Measurements from ENCODE around the gene B4GAT1.
"Not testable (repeated sequence)": the region's sequence is repeated elsewhere in the genome, so short reads cannot be mapped to it uniquely, and the experiment has no call there.

B4GAT1 gene

DNA sequence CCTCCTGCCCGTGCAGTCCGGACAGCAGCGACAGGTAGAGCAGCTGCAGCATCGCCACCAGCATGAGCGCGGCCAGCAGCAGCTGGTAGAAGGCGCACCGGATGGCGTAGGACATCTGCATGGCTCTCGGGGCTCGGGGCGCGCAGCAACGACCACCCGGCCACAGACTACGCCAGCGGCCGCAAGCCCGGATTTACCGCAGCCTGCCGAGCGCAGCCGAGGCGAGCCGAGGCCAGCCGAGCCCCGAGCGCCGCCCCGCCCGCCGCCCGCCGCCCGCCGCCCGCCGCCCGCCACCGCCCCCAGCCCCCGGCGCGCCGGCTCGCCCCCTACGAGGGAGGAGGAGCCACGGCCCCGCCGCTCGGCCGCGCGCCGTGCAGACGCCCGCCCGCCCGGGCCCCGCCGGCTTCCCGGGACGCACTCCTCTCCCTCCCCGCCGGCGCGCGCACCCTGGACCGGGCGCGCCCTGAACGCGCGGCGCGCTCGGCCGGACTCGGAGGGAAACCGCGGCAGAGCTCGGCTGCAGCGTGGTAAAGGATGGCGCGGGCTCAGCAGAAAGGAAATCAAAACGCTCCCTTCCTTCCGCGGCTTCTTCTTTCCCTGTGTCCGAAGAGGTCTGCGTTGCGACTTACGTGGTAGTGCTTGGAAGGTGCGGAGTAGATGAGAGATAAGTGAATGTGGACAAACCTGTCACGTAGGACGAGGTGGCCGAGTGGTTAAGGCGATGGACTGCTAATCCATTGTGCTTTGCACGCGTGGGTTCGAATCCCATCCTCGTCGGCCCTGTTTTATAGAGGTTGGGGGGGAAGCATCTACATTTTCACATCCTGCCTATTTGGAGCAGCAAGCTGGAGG lies at the start of gene B4GAT1:
Gene B4GAT1 (minus strand): TSS at position 205 of the 852 bp plus-strand sequence. CDS start 84 bp downstream, at position 121.
- DNase-seq = peak; percentile 64

- DNase-seq = no peak
Measured at GRCh38 chr11:66393954-66394353, 46.5 kb upstream of the B4GAT1 start.

DNA sequence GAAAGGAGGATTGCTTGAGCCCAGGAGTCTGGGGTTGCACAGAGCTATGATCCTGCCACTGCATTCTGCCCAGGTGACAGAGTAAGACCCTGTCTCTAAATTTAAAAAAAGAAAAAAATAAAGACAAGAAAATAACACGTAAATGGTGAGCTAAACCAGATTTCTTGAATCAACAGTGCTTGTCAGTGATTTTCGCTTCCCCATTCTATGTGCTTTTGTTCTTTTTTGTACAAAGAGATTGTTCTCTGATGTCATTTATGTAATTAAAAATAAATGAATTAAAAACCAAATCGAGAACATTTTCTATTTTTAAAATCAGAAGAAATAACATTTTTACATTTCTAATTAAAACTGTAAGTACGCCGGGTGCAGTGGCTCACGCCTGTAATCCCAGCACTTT lies 43.9 kb upstream of the B4GAT1 start:
- no peak for DNase-seq

DNA sequence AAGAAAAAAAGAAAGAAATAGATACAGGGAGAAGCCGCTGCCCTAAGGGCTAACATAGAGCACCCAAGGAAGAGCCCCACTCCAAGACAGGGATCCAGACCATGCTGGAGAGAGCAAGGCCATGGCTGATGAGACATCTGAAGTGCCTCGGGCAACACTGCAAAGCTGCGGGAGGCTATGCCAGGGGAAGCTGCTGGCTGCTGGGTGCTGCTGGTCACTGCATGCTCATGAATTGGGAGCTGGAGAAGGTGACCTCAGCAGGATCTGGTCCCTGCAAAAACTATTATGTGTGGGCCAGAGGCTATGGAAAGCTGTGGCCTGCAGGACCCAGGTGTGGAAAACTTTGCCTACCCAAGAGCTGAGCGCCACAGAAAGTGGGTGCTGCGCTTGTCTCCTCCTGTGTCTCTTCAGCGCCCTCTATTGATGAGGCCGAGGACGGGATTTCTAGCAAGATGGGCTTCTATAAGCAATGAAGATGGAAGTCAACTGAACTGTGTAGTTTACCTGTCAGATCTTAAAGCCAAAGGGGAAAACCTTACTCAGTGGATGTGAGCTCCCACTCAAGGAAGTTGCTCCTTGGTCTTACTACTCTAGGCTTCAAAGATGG lies 41.5 kb upstream of the B4GAT1 start:
- peak; percentile 40 for DNase-seq

DNA sequence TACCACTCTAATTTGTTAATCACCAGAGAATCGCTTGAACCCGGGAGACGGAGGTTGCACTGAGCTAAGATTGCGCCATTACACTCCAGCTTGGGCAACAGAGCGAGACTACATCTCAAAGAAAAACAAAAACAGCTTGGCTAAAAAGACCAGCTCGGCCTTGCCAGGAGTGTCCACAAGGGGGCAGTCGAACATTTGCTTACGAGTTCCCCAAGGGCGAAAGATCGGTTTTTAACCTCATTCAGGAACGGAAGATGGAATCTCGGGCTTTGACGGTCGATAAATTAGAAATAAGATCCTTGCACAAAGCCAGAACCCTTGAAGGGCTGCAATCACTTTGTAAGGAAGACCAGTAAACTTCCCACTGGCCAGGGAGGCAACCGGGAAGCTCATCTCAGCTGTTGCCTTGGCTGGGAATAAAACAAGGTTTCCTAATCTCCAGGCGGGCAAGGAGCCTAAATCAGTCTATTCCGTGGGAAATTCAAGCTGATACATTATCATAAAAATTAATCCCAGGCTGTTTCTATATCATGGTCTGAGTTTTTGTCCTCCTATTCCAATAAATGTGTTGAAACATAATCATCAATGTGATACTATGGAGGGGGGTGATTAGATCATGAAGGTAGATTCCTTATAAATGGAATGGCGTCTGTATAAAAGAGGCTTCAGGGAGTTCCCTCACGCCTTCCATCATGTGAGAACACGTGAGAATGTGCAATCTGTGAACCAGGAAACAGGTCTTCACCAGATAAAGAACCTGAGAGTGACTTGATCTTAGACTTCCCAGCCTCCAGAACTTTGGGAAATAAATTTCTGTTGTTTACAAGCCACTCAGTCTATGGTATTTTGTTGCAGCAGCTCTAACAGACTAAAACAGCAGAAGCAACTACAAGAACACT lies 39.0 kb upstream of the B4GAT1 start:
- DNase-seq = peak; percentile 30

DNA sequence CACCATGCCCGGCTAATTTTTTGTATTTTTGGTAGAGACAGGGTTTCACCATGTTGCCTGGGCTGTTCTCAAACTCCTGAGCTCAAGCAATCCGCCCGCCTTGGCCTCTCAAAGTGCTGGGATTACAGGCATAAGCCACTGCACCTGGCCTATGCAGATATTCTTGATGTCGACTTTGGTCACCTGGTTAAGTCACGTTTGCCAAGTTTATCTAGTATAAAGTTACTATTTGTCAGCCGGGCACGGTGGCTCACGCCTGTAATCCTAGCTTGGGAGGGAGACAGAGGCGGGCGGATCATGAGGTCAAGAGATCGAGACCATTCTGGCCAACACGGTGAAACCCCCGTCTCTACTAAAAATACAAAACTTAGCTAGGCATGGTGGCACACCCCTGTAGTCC lies 36.9 kb upstream of the B4GAT1 start:
- DNase-seq = not testable (repeated sequence)

GRCh38 chr11:66380264-66380663 lies 32.8 kb upstream of the B4GAT1 start:
- not testable (repeated sequence) for DNase-seq

DNA sequence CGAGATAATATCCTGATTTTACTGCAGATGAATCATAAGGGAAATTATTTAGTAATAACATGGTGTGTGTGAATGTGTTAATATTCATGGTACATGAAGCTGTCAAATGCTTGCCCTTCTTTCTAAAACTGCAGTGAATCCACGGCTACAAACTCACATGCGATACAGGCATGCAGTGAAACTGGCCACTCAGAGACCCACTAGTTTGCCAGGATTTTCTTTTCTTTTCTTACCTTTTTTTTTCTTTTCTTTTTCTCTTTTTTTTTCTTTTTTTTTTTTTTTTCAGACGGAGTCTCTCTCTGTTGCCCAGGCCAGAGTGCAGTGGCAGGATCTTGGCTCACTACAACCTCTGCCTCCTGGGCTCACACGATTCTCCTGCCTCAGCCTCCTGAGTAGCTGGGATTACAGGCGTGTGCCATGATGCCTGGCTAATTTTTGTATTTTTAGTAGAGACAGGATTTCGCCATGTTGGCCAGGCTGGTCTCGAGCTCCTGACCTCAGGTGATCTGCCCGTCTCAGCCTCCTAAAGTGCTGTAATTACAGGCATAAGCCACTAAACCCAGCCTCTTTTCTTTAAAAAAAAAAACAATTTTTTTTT lies 26.4 kb upstream of the B4GAT1 start:
- DNase-seq = not testable (repeated sequence)

DNA sequence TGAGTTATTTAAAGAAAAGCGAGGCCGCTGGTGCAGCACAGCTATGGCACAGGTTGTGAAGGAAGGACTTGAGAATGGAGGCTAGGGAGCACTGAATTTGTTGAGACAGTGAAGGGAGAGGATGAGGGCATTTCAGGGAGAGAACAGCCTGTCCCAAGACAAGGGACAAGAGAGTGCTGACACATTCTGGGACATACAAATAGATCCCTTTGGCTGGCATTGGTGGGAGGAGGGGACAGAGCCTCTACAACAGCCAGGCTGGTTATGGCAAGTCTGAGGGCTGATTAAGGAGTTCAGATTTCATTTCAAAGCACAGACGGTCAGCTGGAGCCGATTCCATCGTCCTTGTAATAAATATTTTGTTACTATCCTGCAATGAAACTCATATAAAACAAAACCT lies 25.8 kb upstream of the B4GAT1 start:
- no peak for DNase-seq

GRCh38 chr11:66371627-66372415 lies 24.4 kb upstream of the B4GAT1 start, which contains the start of gene SLC29A2:
Gene SLC29A2, minus strand, starts transcription at chr11:66371760. Its CDS starts 169 bp downstream, at chr11:66371591.
- peak; percentile 95 for DNase-seq

DNA sequence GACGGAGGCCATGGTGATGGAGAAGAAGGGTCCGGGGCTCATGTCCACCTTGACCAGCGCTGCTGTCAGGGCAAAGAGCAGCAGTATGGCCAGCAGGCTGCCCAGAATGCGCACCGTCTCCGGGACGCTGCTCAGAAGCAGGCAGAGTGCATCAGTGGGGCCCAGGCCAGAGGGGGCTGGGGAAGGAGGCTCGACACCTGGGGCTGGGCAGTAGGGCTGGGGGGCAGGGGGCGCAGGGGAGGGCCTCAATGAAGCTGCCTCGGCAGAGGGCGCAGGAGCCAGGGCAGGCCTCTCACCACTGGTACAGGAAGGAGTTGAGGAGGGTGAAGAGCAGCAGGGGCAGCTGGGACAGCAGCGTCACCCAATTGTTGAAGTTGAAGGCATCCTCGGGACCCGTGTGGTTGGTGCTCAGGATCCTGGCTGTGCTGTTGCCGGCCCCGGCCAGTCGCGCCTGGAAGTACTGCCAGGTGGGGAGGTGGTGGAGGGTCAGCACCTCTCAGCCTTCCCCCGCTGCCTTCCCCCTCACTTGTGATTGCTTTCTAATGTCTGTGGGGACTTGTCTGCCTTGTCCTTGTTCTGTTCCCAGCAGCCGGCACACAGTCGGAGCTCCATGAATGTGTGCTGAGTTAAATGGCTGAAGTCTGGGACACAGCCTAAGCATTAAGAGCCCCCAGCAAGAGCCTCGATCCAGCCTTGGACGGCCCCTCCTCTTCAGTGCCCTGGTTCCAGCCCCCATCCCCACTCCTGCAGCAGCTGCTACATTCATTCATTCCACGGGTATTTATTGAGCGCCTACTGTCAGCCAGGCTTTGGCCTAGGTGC lies 21.9 kb upstream of the B4GAT1 start:
- DNase-seq = no peak

DNA sequence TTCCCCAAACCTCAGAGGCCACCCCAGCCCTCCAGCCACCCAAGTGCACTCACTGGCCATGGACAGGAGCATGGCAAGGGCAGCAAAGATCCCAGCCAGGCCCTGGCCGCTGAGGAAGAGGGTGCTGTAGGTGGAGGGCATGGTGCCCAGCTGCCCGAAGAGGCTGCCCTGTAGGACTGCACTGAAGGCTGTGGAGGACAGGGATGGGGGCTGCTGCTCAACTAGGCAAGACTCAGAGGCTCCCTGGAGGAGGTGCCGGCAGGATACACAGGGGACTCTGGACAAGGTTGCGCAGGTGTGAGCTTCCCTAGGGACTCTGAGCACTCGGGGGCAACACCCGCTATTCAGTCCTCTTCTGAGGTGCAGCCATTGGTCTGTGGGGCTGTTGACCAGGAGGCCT lies 21.1 kb upstream of the B4GAT1 start:
- DNase-seq = no peak

DNA sequence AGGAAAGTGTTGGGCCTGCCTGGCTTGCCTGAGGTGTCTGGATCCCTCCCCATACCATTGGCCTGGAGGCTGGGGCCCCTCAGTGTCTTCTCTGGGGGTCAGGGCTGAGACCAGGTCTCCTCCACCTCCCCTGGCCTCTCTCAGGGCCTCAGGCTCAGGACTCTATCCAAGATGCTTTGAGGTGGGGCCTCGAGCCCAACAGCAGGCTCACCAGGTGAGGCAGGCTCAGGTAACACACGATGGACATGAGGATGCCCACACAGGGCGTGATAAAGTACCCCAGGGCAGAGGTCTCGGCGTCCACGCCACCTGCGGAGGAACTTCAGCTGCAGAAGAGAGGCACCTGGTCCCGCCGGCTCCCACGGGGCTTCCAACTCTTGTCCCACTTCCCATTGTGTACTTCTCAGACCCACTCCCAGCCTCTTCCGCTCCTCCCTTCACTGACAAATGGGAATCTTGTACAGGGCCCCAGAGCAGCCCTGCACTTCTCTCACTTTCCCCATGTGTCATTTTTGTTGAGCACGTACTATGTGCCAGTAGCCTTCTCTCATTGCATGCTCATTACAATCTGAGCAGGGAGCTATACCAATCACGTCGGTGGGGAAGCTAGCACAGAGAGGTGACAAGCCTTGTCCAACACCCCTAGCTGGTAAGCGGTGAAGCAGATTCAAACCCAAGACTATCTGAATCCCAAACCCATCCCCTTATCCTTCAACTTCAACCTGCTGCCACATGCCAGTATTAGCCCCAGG lies 20.3 kb upstream of the B4GAT1 start:
- no peak for DNase-seq

DNA sequence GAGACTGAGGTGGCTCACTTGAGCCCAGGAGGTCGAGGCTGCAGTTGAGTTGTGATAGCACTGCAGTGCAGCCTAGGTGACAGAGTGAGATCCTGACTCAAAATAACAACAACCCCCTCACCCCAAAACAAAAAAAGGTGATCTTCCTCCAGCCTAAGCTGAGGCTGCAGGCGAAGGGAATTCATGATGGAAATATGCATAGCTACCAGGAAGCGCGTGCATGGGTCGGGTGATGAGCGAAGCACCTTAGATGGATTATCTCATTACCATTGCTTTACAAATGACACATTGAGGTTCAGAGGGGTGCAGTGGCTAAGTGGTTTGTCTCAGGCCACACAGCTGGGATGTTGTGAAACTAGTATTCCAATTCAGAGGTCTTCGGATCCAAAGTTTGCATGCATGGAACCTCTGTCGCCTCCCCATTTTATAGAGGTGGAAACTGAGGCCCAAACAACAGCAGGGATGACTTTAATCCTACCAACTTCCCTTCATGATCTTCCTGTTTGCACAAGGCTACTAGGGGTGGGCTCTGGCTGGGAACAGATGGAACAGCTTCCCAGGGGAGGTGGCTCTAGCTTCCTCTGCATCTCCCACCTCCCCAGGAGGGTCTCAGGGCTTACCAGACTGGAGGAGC lies 19.5 kb upstream of the B4GAT1 start:
- DNase-seq = no peak

DNA sequence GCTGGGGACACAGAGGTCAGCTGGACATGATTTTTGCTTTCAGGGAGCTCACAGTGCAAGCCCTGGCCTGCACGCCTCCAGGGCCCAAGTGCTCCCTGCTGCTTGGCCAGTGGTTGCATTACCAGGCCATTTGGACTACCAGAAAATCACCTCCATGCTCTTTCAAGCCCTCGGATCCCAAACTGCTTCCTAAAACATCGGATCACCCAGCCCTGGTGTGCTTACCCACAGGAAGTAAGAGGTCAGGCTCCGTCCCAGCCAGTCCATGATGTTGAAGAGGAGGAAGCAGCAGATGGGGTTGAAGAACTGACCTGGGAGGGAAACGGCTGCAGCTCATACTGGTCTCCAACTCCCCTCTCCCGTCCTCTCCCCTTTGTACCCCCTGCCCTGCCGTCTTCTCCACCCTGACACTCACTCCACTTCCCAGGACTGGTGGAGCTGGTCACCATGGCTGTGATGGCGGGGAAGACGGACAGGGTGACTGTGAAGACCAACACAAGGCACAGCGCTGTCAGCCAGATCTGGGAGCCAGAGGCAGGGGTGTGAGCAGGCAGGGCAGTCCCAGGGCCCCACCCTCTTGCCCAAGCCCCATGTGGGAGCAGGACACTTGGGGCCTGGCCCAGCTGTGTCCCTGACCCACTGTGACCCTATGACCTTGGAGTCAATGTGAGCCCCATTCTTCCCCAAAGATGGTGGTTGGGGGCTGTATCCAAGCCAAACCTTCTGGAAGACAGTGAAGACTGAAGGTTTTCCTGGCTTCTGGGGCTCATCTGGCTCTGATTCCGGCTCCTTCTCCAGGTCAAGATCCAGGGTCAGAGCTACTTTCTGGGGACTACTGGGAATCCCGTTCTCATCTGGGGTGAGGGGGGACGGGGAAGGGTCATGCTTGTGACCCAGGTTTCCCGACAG lies 18.5 kb upstream of the B4GAT1 start:
- no peak for DNase-seq

DNA sequence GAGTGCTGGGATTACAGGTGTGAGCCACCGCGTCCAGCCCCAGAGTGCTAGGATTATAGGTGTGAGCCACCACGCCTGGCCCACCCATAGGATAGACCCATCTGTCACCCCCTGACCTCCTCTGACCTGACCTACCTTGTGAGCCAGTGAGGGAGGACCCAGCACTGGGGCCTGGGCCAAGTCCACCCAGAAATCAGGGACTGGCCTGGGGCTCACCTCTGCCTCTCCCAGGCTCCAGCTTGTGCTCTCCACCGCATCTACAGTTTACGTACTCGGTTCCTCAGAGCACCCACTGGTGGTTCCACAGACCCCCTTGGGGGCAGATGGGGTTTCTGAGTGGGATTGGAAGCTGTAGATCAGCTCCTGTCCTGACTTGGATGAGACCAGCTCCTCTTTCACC lies 17.7 kb upstream of the B4GAT1 start:
- no peak for DNase-seq

DNA sequence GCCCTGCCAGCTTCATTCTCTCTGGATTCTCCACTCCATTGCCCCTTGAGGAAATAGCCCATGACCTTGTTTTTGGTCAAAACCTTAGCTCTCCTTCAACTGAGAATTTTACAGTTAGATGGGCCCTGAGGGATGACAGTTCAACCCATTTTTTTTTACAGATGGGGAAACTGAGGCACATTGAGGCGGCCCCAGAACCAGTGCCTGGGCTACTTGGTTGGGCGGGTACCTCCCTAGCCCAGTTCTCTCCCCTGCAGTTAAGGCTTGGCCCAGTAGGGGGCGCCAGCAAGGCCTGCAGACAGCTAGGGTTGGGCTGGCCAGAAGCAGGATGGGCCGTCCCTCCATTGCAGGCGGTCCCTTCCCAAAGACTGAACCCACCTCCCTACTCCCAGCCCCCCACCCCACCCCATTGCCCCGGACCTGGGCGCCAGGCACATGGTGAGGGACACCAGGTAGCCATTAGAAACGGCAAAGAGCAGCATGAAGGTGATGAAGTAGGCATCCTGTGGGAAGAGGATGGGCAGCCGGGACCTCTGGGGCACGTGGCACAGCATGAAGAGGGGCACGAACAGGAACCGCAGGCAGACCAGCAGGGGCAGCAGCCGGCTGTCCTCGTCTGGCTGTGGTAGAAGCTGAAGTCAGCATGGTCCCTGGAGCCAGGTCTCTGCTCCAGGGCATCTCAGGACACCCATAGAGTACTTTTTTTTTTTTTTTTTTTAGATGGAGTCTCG lies 16.5 kb upstream of the B4GAT1 start:
- no peak for DNase-seq

GRCh38 chr11:66363187-66363601 lies 15.8 kb upstream of the B4GAT1 start:
- DNase-seq = no peak
